ENCODE data around the gene TEX264.
A peak's percentile ranks its signal among the peaks of the same experiment; 100 is the strongest.

TEX264 gene

GRCh38 chr3:51679318-51679717 lies 8.3 kb downstream of the TEX264 start:
- no peak for TF ChIP-seq JUND (IDR thresholded peaks at IDR 0.05; ENCODE audit: low read depth)
- DNase-seq (ENCODE audit: low read depth in 1 of 2, low spot score in 1 of 2): no peak
- in situ Hi-C loops (cut with HindIII; ENCODE audit: low pct_unique_long_range_greater_than_20kb, low sequenced_read_pairs): no loop called here

GRCh38 chr3:51679777-51680176 lies 8.7 kb downstream of the TEX264 start:
- TF ChIP-seq JUND (IDR thresholded peaks at IDR 0.05; ENCODE audit: low read depth): no peak
- in situ Hi-C loops (cut with HindIII; ENCODE audit: low pct_unique_long_range_greater_than_20kb, low sequenced_read_pairs): no loop called here
- no peak for DNase-seq (ENCODE audit: low read depth in 1 of 2, low spot score in 1 of 2)

GRCh38 chr3:51680196-51680595 lies 9.1 kb downstream of the TEX264 start:
- TF ChIP-seq JUND (IDR thresholded peaks at IDR 0.05; ENCODE audit: low read depth): no peak
- no peak for DNase-seq (ENCODE audit: low read depth in 1 of 2, low spot score in 1 of 2)
- in situ Hi-C loops (cut with HindIII; ENCODE audit: low pct_unique_long_range_greater_than_20kb, low sequenced_read_pairs): no loop called here

GRCh38 chr3:51680663-51681230 lies 9.7 kb downstream of the TEX264 start:
- no peak for TF ChIP-seq JUND (IDR thresholded peaks at IDR 0.05; ENCODE audit: low read depth)
- no peak for DNase-seq (ENCODE audit: low read depth in 1 of 2, low spot score in 1 of 2)
- in situ Hi-C loops (cut with HindIII; ENCODE audit: low pct_unique_long_range_greater_than_20kb, low sequenced_read_pairs): no loop called here

GRCh38 chr3:51681453-51681852 lies 10.4 kb downstream of the TEX264 start:
- DNase-seq (ENCODE audit: low read depth in 1 of 2, low spot score in 1 of 2): no peak
- no peak for TF ChIP-seq JUND (IDR thresholded peaks at IDR 0.05; ENCODE audit: low read depth)
- in situ Hi-C loops (cut with HindIII; ENCODE audit: low pct_unique_long_range_greater_than_20kb, low sequenced_read_pairs): no loop called here

GRCh38 chr3:51682079-51682478 lies 11.0 kb downstream of the TEX264 start:
- DNase-seq (ENCODE audit: low read depth in 1 of 2, low spot score in 1 of 2): peak; percentile 67 to 81
- TF ChIP-seq JUND (IDR thresholded peaks at IDR 0.05; ENCODE audit: low read depth): no peak
- in situ Hi-C loops (cut with HindIII; ENCODE audit: low pct_unique_long_range_greater_than_20kb, low sequenced_read_pairs): no loop called here

- in situ Hi-C loops (cut with HindIII; ENCODE audit: low pct_unique_long_range_greater_than_20kb, low sequenced_read_pairs): no loop called here
- TF ChIP-seq JUND (IDR thresholded peaks at IDR 0.05; ENCODE audit: low read depth): no peak
- DNase-seq (ENCODE audit: low read depth in 1 of 2, low spot score in 1 of 2): no peak
Measured at GRCh38 chr3:51682526-51682925, 11.5 kb downstream of the TEX264 start.

- TF ChIP-seq JUND (IDR thresholded peaks at IDR 0.05; ENCODE audit: low read depth): no peak
- in situ Hi-C loops (cut with HindIII; ENCODE audit: low pct_unique_long_range_greater_than_20kb, low sequenced_read_pairs): no loop called here
- DNase-seq (ENCODE audit: low read depth in 1 of 2, low spot score in 1 of 2): no peak
Measured at GRCh38 chr3:51683566-51683965, 12.5 kb downstream of the TEX264 start.

- DNase-seq (ENCODE audit: low read depth in 1 of 2, low spot score in 1 of 2): no peak
- no peak for TF ChIP-seq JUND (IDR thresholded peaks at IDR 0.05; ENCODE audit: low read depth)
- in situ Hi-C loops (cut with HindIII; ENCODE audit: low pct_unique_long_range_greater_than_20kb, low sequenced_read_pairs): no loop called here
Measured at GRCh38 chr3:51684971-51685751, 14.1 kb downstream of the TEX264 start.

GRCh38 chr3:51686056-51686455 lies 15.0 kb downstream of the TEX264 start:
- in situ Hi-C loops (cut with HindIII; ENCODE audit: low pct_unique_long_range_greater_than_20kb, low sequenced_read_pairs): no loop called here
- DNase-seq (ENCODE audit: low read depth in 1 of 2, low spot score in 1 of 2): no peak
- no peak for TF ChIP-seq JUND (IDR thresholded peaks at IDR 0.05; ENCODE audit: low read depth)

- no peak for DNase-seq (ENCODE audit: low read depth in 1 of 2, low spot score in 1 of 2)
- TF ChIP-seq JUND (IDR thresholded peaks at IDR 0.05; ENCODE audit: low read depth): no peak
- in situ Hi-C loops (cut with HindIII; ENCODE audit: low pct_unique_long_range_greater_than_20kb, low sequenced_read_pairs): no loop called here
Measured at GRCh38 chr3:51686512-51687215, 15.6 kb downstream of the TEX264 start.

- in situ Hi-C loops (cut with HindIII; ENCODE audit: low pct_unique_long_range_greater_than_20kb, low sequenced_read_pairs): no loop called here
- DNase-seq (ENCODE audit: low read depth in 1 of 2, low spot score in 1 of 2): no peak
- TF ChIP-seq JUND (IDR thresholded peaks at IDR 0.05; ENCODE audit: low read depth): no peak
Measured at GRCh38 chr3:51687431-51688205, 16.6 kb downstream of the TEX264 start.
